Liver (tissue), 9 donors: ENCODE data around the gene CYP39A1. TPM values are rescaled to one million over a fixed set of nuclear protein-coding genes. Genes with fewer than 3 reads are reported as not detected.

Experiments
- DNase-seq: peaks from one replicate; pipeline ENCODE4 v3.0.0-alpha.2; 2017; ENCODE audit warnings: low spot score
- H3K27ac ChIP-seq, 2 donors: one replicate each; pipeline ENCODE4 v1.7.0; 2013; ENCODE audit warnings: inconsistent platforms in 2 of 2, low read length in 2 of 2, control low read depth in 1 of 2, low read depth in 1 of 2, mild to moderate bottlenecking in 1 of 2
- H3K27me3 ChIP-seq, 4 donors: one replicate each; pipeline versions ENCODE4 v1.6.1 to v1.7.0; 2013; ENCODE audit warnings: low read length in 3 of 4, inconsistent platforms in 1 of 4, mild to moderate bottlenecking in 1 of 4, moderate library complexity in 1 of 4; ENCODE audit not compliant: control insufficient read depth in 4 of 4, insufficient read depth in 4 of 4
- H3K36me3 ChIP-seq, 4 donors: one replicate each; pipeline versions ENCODE4 v1.6.1 to v1.7.0; 2013; ENCODE audit warnings: low read length in 3 of 4, mild to moderate bottlenecking in 3 of 4, low read depth in 1 of 4, moderate library complexity in 1 of 4; ENCODE audit not compliant: control insufficient read depth in 4 of 4, insufficient read depth in 3 of 4
- H3K4me1 ChIP-seq, 4 donors: one replicate each; pipeline versions ENCODE4 v1.6.1 to v1.7.0; 2013; ENCODE audit warnings: low read length in 3 of 4, mild to moderate bottlenecking in 3 of 4, moderate library complexity in 1 of 4; ENCODE audit not compliant: control insufficient read depth in 4 of 4, insufficient read depth in 4 of 4
- H3K4me3 ChIP-seq, 3 donors: one replicate each; pipeline versions ENCODE4 v1.6.1 to v1.7.0; 2013; ENCODE audit warnings: low read length in 3 of 3, control low read depth in 1 of 3, low read depth in 1 of 3, mild to moderate bottlenecking in 1 of 3
- H3K9ac ChIP-seq, 2 donors: one replicate each; pipeline ENCODE4 v1.7.0; 2013; ENCODE audit warnings: low read length in 2 of 2, mild to moderate bottlenecking in 2 of 2, moderate library complexity in 2 of 2, control low read depth in 1 of 2, low read depth in 1 of 2
- H3K9me3 ChIP-seq, 4 donors: one replicate each; pipeline versions ENCODE4 v1.6.1 to v1.7.0; 2013; ENCODE audit warnings: low read length in 3 of 4; ENCODE audit not compliant: control insufficient read depth in 4 of 4
- CTCF ChIP-seq: fragments of 150-350 bp; IDR thresholded peaks from 2 replicates; pipeline ENCODE4 v1.5.1; 2017; ENCODE audit warnings: improper control_type of control experiment, low read depth, low read length; ENCODE audit not compliant: missing input control
- EGR1 ChIP-seq, 2 donors: IDR thresholded peaks; 2 replicates each; pipeline ENCODE4 v1.6.1; 2016 to 2018; ENCODE audit warnings: antibody characterized with exemption in 2 of 2, low read depth in 2 of 2
- FOXA1 ChIP-seq: IDR thresholded peaks from 2 replicates; pipeline ENCODE4 v1.6.1; 2016; ENCODE audit warnings: antibody characterized with exemption
- FOXA2 ChIP-seq: IDR thresholded peaks from 2 replicates; pipeline ENCODE4 v1.6.1; 2016; ENCODE audit warnings: antibody characterized with exemption
- GABPA ChIP-seq, 2 donors: IDR thresholded peaks in 1 of 2; conservative IDR thresholded peaks in 1 of 2; 2 replicates each; pipeline ENCODE4 v1.6.1; 2016; ENCODE audit warnings: antibody characterized with exemption in 2 of 2, mild to moderate bottlenecking in 1 of 2, moderate library complexity in 1 of 2
- HNF4A ChIP-seq, 2 donors: conservative IDR thresholded peaks; 2 replicates each; pipeline ENCODE4 v1.6.1; 2016; ENCODE audit warnings: antibody characterized with exemption in 2 of 2, mild to moderate bottlenecking in 2 of 2
- HNF4G ChIP-seq: IDR thresholded peaks from 2 replicates; pipeline ENCODE4 v1.6.1; 2016; ENCODE audit warnings: antibody characterized with exemption
- JUND ChIP-seq, 2 donors: IDR thresholded peaks; 2 replicates each; pipeline ENCODE4 v1.6.1; 2016; ENCODE audit warnings: antibody characterized with exemption in 2 of 2
- NR2F2 ChIP-seq: IDR thresholded peaks from 2 replicates; pipeline ENCODE4 v1.6.1; 2016; ENCODE audit warnings: antibody characterized with exemption
- RAD21 ChIP-seq, 2 donors: IDR thresholded peaks; 2 replicates each; pipeline ENCODE4 v1.6.1; 2016; ENCODE audit warnings: antibody characterized with exemption in 2 of 2, mild to moderate bottlenecking in 2 of 2
- REST ChIP-seq: IDR thresholded peaks from 2 replicates; pipeline ENCODE4 v1.6.1; 2016; ENCODE audit warnings: antibody characterized with exemption, mild to moderate bottlenecking
- RXRA ChIP-seq, 2 donors: IDR thresholded peaks; 2 replicates each; pipeline ENCODE4 v1.6.1; 2017 to 2018; ENCODE audit warnings: antibody characterized with exemption in 2 of 2, mild to moderate bottlenecking in 1 of 2
- SP1 ChIP-seq: IDR thresholded peaks from 2 replicates; pipeline ENCODE4 v1.6.1; 2018; ENCODE audit warnings: antibody characterized with exemption, mild to moderate bottlenecking
- TAF1 ChIP-seq: conservative IDR thresholded peaks from 2 replicates; pipeline ENCODE4 v1.6.1; 2016; ENCODE audit warnings: antibody characterized with exemption, mild to moderate bottlenecking
- YY1 ChIP-seq: IDR thresholded peaks from 2 replicates; pipeline ENCODE4 v1.6.1; 2016; ENCODE audit warnings: antibody characterized with exemption, mild to moderate bottlenecking
- WGBS: extraction: QIAGEN DNeasy Blood & Tissue Kit; methylation state at CpG from one replicate; pipeline ENCODE4 v1.1.7; 2013; 5-methylcytosine and 5-hydroxymethylcytosine counted together
- polyA plus RNA-seq, 2 donors: library from polyadenylated mRNA; stranded (reverse) in 1 of 2; unstranded in 1 of 2; fragments of 200-250 nt in 1 of 2; fragments of >200 nt in 1 of 2; fragmentation: Nextera tagmentation in 1 of 2; extraction: Ambion mirVana in 1 of 2; gene quantifications; one replicate each; pipeline versions ENCODE4 v1.2.1 to v1.2.3, GENCODE V29; 2013 to 2015
- total RNA-seq, 2 donors: library from RNA; depleted of rRNA; stranded (reverse); fragments of >200 nt; gene quantifications; one replicate each; pipeline ENCODE4 v1.2.3, GENCODE V29; 2014
- TF ChIP-seq, protein P1 (sequence below): IDR thresholded peaks from 2 replicates; pipeline ENCODE4 v1.6.1; 2016; ENCODE audit warnings: antibody characterized with exemption
- TF ChIP-seq, protein P2 (sequence below): IDR thresholded peaks from 2 replicates; pipeline ENCODE4 v1.6.1; 2016; ENCODE audit warnings: antibody characterized with exemption
- TF ChIP-seq, protein P3 (sequence below): IDR thresholded peaks from 2 replicates; pipeline ENCODE4 v1.6.1; 2016; ENCODE audit warnings: antibody characterized with exemption
- donor health status: healthy.
- donor health status: healthy.
- donor health status: healthy.
- donor health status: healthy.
- donor health status: healthy.

Gene CYP39A1
- total and polyA plus RNA-seq, 4 donors: 10.8 to 29.8 (median 15.2) TPM

DNA sequence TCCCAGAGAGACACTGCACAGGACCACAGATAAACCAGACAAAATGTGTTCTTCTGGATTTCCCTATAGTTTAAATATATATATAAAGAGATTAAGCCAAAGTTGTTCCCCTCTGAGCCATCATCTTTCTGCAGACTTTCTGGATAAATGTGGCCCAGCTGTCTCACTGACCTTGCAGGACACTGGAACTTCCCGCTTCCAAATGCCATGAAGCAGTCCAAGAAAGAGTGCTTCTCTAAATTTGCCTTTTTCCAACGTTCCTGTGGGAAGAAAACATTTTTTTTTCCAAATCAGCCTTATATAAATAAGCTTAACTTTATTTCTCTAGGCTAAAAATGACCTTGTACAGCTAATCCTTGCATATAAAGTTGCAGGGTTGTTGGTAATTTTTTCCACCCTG is 65.7 kb downstream of the CYP39A1 start:
- WGBS: 69% methylated on average over 2 of the region's 2 CpGs
- H3K9ac ChIP-seq: no peak overlapping the region
- no peaks in the 10 kb centered on the region for H3K27me3 ChIP-seq
- H3K9me3 ChIP-seq: no peaks in the 10 kb centered on the region
- peaks cover 0 to 14% (median 8%) of the 10 kb centered on the region in 4 donors for H3K36me3 ChIP-seq
- TF ChIP-seq HNF4A (conservative IDR thresholded peaks at IDR 0.05): no peak
- no peak for TF ChIP-seq RXRA (IDR thresholded peaks at IDR 0.05)
- no peak for TF ChIP-seq YY1
- no peak for TF ChIP-seq CTCF
- TF ChIP-seq GABPA (IDR thresholded peaks at IDR 0.05 in 1 of 2, conservative IDR thresholded peaks at IDR 0.05 in 1 of 2): no peak
- no peak for TF ChIP-seq FOXA1
- TF ChIP-seq, protein P1, sequence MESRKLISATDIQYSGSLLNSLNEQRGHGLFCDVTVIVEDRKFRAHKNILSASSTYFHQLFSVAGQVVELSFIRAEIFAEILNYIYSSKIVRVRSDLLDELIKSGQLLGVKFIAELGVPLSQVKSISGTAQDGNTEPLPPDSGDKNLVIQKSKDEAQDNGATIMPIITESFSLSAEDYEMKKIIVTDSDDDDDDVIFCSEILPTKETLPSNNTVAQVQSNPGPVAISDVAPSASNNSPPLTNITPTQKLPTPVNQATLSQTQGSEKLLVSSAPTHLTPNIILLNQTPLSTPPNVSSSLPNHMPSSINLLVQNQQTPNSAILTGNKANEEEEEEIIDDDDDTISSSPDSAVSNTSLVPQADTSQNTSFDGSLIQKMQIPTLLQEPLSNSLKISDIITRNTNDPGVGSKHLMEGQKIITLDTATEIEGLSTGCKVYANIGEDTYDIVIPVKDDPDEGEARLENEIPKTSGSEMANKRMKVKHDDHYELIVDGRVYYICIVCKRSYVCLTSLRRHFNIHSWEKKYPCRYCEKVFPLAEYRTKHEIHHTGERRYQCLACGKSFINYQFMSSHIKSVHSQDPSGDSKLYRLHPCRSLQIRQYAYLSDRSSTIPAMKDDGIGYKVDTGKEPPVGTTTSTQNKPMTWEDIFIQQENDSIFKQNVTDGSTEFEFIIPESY: no peak
- no peak for TF ChIP-seq TAF1
- TF ChIP-seq, protein P2, sequence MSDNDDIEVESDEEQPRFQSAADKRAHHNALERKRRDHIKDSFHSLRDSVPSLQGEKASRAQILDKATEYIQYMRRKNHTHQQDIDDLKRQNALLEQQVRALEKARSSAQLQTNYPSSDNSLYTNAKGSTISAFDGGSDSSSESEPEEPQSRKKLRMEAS: no peak
- TF ChIP-seq, protein P3, sequence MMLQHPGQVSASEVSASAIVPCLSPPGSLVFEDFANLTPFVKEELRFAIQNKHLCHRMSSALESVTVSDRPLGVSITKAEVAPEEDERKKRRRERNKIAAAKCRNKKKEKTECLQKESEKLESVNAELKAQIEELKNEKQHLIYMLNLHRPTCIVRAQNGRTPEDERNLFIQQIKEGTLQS: no peak
- no peak for TF ChIP-seq FOXA2
- TF ChIP-seq EGR1 (IDR thresholded peaks at IDR 0.05; ENCODE audit: low read depth in 2 of 2): no peak
- TF ChIP-seq REST: no peak
- no peak for TF ChIP-seq HNF4G
- no peak for TF ChIP-seq RAD21 (IDR thresholded peaks at IDR 0.05)
- TF ChIP-seq NR2F2: no peak
- TF ChIP-seq JUND (IDR thresholded peaks at IDR 0.05): no peak
- TF ChIP-seq SP1: no peak
- H3K27ac ChIP-seq: no peak overlapping the region
- H3K4me3 ChIP-seq: no peak overlapping the region
- H3K4me1 ChIP-seq: no peaks in the 10 kb centered on the region
- no peak for DNase-seq
